AG10803 (cell line): ENCODE measurements around the gene SHROOM3.

ENCODE experiments used
- DNase-seq: peaks from one replicate; pipeline ENCODE4 v3.0.0; 2010; ENCODE audit warnings: low read depth
- H3K4me3 ChIP-seq: 2 replicates; pipeline ENCODE4 v1.5.1; 2011; ENCODE audit warnings: mild to moderate bottlenecking, low read length, control low read depth
- CTCF ChIP-seq: conservative IDR thresholded peaks from 2 replicates; pipeline ENCODE4 v1.5.1; 2011; ENCODE audit warnings: mild to moderate bottlenecking, low read length, control low read depth, inconsistent platforms

SHROOM3 gene

GRCh38 chr4:76663824-76664223 is 228.8 kb downstream of the SHROOM3 start:
- no peak overlapping the region for H3K4me3 ChIP-seq
- TF ChIP-seq CTCF, result no peak
- no peak for DNase-seq

DNA sequence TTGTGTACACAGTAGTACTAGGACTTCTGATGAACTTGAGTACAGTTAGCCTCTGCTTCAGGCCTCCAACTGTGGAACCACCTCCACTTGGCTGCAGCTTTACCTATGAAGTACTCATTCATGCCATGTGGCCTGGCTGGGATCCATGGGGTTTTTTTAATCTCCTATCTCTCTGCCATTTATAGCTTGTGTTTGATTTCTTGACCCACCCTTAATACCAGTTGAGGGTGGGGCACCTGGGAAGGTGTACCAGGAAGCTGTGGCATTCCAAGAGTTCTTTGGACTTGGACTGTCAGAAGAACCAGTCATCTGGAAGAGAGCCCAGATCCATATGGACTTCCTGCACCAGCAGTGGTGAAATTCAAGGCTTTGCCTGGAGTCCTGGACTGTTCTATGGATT is 230.1 kb downstream of the SHROOM3 start:
- peak; percentile 69 for DNase-seq
- TF ChIP-seq CTCF, result no peak

DNA sequence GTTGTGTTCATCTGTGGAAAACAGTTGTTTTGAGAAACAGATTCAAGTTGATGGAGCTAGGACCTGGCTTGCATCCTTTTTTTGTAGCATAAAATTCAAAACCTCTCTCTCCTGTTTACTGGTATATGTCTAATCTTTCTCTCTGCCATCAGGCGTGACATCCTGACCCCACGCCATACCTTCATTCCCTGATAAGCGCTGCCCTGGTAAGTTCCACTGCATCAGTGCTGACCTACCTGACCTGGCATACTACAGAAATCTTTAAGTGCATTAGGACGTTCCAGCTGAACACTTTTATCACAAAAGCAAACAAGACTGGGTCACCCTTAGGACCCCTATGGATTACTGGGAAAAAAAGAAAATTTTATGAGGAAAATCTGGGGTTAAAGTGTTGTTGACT is 230.7 kb downstream of the SHROOM3 start:
- no peak for DNase-seq
- no peak for TF ChIP-seq CTCF

More for the DNA sequence above, 230.1 kb downstream of the SHROOM3 start:
- no peak overlapping the region for H3K4me3 ChIP-seq

DNA sequence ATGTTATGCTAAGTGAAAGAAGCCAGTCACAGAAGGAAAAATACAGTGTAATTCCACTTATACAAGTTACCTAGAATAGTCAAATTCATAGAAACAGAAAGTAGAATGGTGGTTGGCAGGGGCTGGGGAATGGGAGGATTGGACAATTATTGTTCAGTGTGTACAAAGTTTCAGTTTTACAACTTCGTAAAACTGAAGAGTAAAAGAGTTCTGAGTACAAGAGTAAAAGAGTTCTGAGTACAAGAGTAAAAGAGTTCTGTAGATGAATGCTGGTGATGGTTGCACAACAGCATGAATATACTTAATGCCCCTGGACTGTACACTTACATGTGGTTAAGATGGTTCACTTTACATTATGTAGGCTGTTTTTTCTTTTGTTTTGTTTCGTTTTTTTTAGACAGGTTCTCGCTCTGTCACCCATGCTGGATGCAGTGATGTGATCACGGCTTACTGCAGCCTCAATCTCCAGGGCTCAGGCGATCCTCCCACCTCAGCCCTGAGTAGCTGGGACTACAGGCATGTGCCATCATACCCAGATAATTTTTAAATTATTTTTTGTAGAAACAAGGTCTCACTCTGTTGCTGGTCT is 232.0 kb downstream of the SHROOM3 start:
- H3K4me3 ChIP-seq, result no peak overlapping the region
- no peak for DNase-seq
- TF ChIP-seq CTCF, result no peak

More for the DNA sequence above, 230.7 kb downstream of the SHROOM3 start:
- H3K4me3 ChIP-seq, result no peak overlapping the region

DNA sequence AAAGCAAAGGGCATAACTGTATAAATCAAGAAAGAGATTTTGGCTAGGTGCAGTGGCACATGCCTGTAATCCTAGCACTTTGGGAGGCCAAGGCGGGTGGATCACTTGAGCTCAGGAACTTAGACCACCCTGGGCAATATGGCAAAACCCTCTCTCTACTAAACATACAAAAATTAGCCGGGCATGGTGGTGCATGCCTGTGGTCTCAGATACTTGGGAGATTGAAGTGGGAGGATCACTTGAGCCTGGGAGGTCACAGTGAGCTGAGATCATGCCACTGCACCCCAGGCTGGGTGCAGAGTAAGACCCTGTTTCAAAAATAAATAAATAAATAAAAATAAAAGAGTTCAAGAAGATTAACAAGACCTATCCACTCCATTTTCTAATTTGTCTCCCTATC is 235.6 kb downstream of the SHROOM3 start:
- no peak overlapping the region for H3K4me3 ChIP-seq
- no peak for DNase-seq
- TF ChIP-seq CTCF, result no peak

DNA sequence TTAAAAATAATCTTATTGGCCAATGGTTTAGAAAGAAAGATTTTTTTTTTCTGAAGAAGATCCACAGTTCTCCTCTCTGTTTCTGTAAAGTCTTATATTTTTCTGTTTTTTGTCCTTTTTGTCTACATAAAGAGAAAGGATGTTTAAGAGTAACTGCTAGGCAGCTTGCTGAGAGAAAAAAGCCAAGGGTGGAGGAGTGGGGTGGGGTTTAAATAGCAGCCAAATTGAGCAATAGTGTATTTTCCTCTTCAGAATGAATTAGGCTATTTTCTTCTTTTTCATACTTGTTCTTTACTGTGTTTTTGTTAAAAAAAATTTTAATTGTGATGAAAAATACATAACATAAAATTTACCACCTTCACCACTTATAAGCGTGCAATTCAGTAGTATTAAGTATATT is 238.3 kb downstream of the SHROOM3 start:
- no peak overlapping the region for H3K4me3 ChIP-seq
- no peak for TF ChIP-seq CTCF
- peak; percentile 39 for DNase-seq

- no peak for TF ChIP-seq CTCF
- no peak for DNase-seq
- no peak overlapping the region for H3K4me3 ChIP-seq
These were observed 240.0 kb downstream of the SHROOM3 start for GRCh38 chr4:76674983-76675382.
